RWPE2 (cell line): ENCODE data around the gene NECTIN1.

Experiments used
- ATAC-seq: fragments of 200-7000 bp; cut with Tn5 transposase; 3 replicates; pipeline ENCODE4 v1.9.1; 2021; ENCODE audit warnings: low read depth
- DNase-seq: peaks from one replicate; pipeline ENCODE4 v3.0.0-alpha.2; 2020; ENCODE audit warnings: low spot score
- H3K27ac ChIP-seq: fragments of 450-650 bp; 2 replicates; pipeline ENCODE4 v1.5.1; 2017; ENCODE audit warnings: mild to moderate bottlenecking; ENCODE audit not compliant: poor library complexity, severe bottlenecking
- H3K27me3 ChIP-seq: fragments of 250-450 bp; sonication (Bioruptor Pico); 2 replicates; pipeline ENCODE4 v1.5.1; 2021; ENCODE audit warnings: mild to moderate bottlenecking, moderate library complexity; ENCODE audit not compliant: insufficient read depth, poor library complexity, severe bottlenecking
- H3K36me3 ChIP-seq: fragments of 250-450 bp; sonication (Bioruptor Pico); 2 replicates; pipeline ENCODE4 v1.5.1; 2020; ENCODE audit warnings: low read depth, mild to moderate bottlenecking, moderate library complexity
- H3K4me1 ChIP-seq: fragments of 250-450 bp; sonication (Bioruptor Pico); 2 replicates; pipeline ENCODE4 v1.5.1; 2021; ENCODE audit warnings: mild to moderate bottlenecking, moderate library complexity; ENCODE audit not compliant: insufficient read depth, poor library complexity, severe bottlenecking
- H3K4me3 ChIP-seq: fragments of 250-450 bp; sonication (Bioruptor Pico); 2 replicates; pipeline ENCODE4 v1.5.1; 2021; ENCODE audit warnings: mild to moderate bottlenecking, moderate library complexity; ENCODE audit not compliant: severe bottlenecking
- H3K9me3 ChIP-seq: fragments of 250-450 bp; sonication (Bioruptor Pico); 2 replicates; pipeline ENCODE4 v1.5.1; 2021; ENCODE audit warnings: mild to moderate bottlenecking, moderate library complexity; ENCODE audit not compliant: severe bottlenecking
- CTCF ChIP-seq: fragments of 450-650 bp; IDR thresholded peaks from one replicate; pipeline ENCODE4 v1.5.1; 2017; ENCODE audit warnings: mild to moderate bottlenecking, moderate library complexity; ENCODE audit not compliant: poor library complexity, severe bottlenecking

The NECTIN1 gene

GRCh38 chr11:119679346-119679745 is 49.7 kb downstream of the NECTIN1 start:
- no peak overlapping the region for H3K4me3 ChIP-seq
- no peaks in the 10 kb centered on the region for H3K27me3 ChIP-seq
- DNase-seq (no peak), ATAC-seq (no peak)
- no peak for TF ChIP-seq CTCF
- H3K9me3 ChIP-seq = peaks cover 5% of the 10 kb centered on the region
- peaks cover 67% of the 10 kb centered on the region for H3K36me3 ChIP-seq
- no peak overlapping the region for H3K27ac ChIP-seq
- H3K4me1 ChIP-seq = peaks cover 34% of the 10 kb centered on the region

GRCh38 chr11:119678351-119678750 is 50.6 kb downstream of the NECTIN1 start:
- Histone ChIP-seq H3K4me1 (peaks cover 25% of the 10 kb centered on the region), H3K27ac (no peak overlapping the region), H3K27me3 (no peaks in the 10 kb centered on the region), H3K9me3 (peaks cover 5% of the 10 kb centered on the region), H3K36me3 (peaks cover 77% of the 10 kb centered on the region), H3K4me3 (no peak overlapping the region)
- DNase-seq (no peak), ATAC-seq (no peak)
- TF ChIP-seq CTCF = no peak

GRCh38 chr11:119677840-119678239 is 51.2 kb downstream of the NECTIN1 start:
- Histone ChIP-seq H3K4me1 (peaks cover 24% of the 10 kb centered on the region), H3K9me3 (peaks cover 5% of the 10 kb centered on the region), H3K4me3 (no peak overlapping the region), H3K36me3 (peaks cover 82% of the 10 kb centered on the region), H3K27me3 (no peaks in the 10 kb centered on the region), H3K27ac (no peak overlapping the region)
- DNase-seq (no peak), ATAC-seq (no peak)
- no peak for TF ChIP-seq CTCF

- H3K9me3 ChIP-seq = peaks cover 5% of the 10 kb centered on the region
- peak; percentile 26; the same call in 2 of the 3 replicates for ATAC-seq
Measured at GRCh38 chr11:119676461-119677020, 52.5 kb downstream of the NECTIN1 start.

More at GRCh38 chr11:119676461-119677020, 52.5 kb downstream of the NECTIN1 start:
- no peaks in the 10 kb centered on the region for H3K27me3 ChIP-seq
- H3K4me3 ChIP-seq = no peak overlapping the region
- peak overlapping the region; percentile 0 for H3K27ac ChIP-seq
- TF ChIP-seq CTCF = no peak
- peaks cover 95% of the 10 kb centered on the region for H3K36me3 ChIP-seq
- peaks cover 18% of the 10 kb centered on the region for H3K4me1 ChIP-seq
- DNase-seq = no peak
